ENCODE results near the gene WWC2.

DNA sequence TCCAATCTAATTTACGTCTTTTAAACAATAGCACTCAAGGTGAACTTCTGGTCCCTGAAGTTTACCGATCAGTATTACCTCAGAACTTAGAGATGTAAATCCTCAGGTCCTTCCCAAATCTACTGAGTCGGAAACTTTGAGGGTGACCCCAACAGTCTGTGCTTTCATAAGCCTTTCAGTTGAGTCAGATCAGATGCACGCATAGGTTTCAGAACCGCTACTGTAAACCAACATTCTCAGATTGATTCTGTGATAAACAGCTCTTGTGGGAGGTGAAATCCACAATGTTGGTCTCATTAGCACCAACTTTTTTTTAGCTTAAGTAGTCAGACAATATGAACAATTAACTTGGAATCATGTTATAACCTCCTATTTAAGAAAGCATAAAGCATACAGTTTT is 86.0 kb downstream of the WWC2 start:
- TF ChIP-seq, protein P1, sequence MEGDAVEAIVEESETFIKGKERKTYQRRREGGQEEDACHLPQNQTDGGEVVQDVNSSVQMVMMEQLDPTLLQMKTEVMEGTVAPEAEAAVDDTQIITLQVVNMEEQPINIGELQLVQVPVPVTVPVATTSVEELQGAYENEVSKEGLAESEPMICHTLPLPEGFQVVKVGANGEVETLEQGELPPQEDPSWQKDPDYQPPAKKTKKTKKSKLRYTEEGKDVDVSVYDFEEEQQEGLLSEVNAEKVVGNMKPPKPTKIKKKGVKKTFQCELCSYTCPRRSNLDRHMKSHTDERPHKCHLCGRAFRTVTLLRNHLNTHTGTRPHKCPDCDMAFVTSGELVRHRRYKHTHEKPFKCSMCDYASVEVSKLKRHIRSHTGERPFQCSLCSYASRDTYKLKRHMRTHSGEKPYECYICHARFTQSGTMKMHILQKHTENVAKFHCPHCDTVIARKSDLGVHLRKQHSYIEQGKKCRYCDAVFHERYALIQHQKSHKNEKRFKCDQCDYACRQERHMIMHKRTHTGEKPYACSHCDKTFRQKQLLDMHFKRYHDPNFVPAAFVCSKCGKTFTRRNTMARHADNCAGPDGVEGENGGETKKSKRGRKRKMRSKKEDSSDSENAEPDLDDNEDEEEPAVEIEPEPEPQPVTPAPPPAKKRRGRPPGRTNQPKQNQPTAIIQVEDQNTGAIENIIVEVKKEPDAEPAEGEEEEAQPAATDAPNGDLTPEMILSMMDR (IDR thresholded peaks at IDR 0.05), result no peak
- no peak for TF ChIP-seq POLR2A (IDR thresholded peaks at IDR 0.05)
